ENCODE results near the gene KIDINS220.
"Not testable (repeated sequence)": the region's sequence is repeated elsewhere in the genome, so short reads cannot be mapped to it uniquely, and the experiment has no call there.

KIDINS220 gene

DNA sequence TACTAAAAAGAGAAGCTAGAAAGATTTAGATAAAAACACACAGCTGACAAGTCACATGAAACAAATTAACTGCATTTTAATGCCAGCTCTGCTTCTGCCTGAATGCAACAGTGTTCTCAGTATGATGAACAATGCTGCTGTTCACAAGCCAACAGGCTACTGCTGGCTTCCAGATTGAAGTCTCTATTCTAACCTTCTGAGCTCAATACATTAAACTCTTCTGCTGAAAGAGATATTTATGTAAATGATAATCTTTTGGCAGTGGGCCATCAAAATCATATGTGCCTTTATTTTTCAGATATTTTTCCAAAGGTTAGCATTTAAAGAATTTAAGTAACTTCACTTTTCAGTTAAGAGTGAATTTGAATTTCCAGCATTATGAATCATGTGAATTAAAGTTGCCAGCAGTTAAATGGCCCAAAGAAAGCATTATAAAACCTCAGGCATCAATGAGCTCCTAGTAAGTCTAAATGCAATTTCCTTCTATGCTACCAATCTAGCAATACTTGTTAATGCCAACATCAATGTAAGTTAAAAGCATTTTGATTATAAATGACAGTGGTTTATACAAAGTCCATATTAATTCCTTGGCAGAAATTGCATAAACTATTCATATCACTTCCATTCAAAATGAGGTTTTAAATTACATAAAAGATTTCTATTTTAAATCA lies 83.2 kb downstream of the KIDINS220 start:
- DNase-seq (ENCODE audit: low spot score) = no peak

DNA sequence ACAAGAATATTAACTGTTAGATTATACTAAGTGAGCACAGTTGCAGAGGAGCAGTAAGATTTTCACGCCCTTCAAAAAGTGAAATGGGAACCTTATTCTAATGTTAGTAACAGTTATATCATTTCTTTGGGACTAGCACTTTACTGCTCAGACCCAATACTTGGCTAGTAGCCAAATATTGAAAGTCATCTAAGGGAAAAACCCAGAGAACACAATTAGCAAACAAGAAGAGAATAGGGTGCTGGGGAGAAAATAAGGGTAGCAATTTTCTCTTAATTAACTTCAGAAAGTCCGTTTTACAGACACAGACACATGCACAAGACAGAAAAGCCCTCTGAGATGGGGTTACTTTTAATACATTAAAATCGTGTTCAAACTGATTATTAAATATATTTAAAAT lies 83.8 kb downstream of the KIDINS220 start:
- no peak for DNase-seq (ENCODE audit: low spot score)

DNA sequence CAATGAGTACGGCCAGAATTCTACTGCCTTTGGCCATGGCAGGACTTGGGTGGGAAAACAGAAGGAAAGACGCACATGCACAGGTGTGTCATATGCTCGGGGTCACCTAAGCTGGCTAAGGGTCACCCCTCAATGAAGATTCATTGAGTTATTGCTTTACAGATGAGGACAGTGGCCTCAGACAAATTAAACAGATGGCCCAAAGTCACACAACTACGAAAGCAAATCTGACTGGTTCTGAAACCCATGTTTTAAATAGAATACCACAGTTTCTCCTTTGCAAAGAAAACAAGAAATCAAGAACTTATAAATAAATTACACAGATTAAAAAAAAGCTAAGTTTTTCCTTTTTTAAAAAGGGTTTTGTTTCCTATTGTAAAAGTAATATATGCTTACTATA lies 85.0 kb downstream of the KIDINS220 start:
- DNase-seq (ENCODE audit: low spot score) = no peak

DNA sequence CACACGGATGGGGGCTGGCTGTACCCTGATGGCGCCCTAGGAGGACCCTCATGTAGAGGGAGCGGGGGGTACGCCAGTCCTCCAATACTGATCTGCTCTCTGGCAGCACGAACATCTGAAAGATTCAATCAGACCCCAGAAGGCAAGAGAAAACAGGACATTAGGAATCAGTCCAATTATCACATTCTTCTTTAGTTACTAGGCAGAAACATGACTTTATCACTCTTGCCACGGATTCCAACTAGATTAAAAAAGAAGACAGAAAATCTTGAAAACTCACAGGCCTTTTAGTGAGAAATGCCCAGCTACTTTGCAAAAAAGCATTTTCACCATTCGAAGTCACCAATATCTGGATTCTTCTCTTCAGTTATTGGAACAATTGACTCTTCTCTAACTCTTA lies 87.2 kb downstream of the KIDINS220 start:
- DNase-seq (ENCODE audit: low spot score) = no peak

DNA sequence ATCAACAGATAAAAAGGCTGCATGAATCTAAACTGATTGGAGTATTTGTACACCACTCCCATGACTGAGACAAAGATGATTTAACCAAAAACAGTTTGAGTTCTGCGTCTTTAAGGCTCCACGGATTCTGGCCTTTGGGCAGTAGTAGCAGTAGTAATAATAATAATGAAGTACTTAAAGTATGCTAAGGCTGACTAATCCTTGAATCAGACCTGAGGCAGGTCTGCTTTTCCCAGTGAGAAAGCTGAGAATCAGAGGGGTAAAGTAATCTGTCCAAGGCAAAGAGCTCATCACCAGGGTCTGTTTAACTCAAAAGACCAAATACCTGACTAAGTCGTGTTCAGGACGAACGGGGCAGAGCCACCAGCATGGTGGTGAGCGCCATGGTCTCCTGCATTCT lies 94.2 kb downstream of the KIDINS220 start:
- DNase-seq (ENCODE audit: low spot score) = no peak

DNA sequence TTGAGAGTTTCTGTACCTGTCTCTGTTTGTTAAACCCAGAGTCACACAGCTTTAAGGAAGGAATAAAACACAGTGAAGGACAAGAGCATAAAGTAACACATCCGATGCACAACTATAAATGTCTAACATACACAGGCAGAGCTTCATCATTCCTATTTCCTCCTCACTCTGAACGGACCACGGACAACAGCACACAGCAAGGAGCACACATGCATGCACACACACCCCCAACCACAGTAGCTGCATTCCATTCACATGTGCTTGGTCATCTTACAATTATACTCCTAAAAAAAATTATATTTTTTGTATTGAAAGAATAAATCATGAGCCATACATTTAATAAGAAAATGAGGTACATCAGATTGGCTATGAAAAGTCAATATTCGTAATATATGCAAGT lies 97.3 kb downstream of the KIDINS220 start:
- DNase-seq (ENCODE audit: low spot score) = no peak

DNA sequence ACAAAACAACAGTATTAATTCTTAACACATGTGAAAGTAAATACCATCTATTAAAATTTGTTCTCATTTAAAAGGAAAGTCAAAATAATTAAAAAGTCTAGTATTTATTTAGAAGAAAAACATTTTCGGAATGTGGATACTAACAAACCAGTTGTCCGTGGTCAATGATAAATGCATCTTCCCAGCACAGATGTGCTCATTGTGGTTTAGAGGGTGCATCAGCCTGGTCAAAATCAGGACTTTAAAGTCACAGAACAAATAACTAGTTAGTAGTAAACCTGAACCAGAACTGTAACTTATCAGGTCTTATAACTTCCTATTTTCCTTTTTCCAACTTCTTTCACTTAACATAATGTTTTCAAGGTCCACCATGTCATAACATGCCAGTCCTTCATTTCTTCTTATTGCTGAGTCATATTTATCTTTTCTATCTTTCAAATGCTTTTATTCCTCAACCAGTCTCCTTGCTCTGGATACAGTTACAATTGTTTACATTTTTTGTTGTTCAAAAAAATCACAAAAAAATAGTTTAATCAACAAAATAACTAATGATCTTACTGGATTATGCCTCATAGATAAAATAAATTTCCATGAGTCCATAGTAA lies 99.7 kb downstream of the KIDINS220 start:
- DNase-seq (ENCODE audit: low spot score) = no peak

DNA sequence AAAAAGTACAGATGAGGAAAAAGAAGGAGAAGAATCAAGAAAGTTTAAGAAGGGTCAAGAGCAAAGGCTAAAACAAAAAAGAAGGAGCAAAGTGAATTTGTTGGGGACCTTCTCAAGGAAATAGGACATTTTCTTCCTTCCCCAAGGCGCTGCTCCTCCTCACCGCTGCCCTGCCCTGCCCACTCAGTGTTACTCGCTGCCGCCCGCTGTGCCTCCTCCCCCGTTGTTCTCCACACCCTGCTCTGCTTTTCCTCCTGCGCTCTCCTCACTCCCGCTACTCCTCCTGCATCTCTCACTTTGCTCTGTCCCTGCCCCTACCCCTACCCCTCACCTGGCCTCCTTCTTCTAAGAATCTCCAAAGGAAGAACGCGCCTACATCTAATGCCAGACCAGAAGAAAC lies 104.8 kb downstream of the KIDINS220 start:
- no peak for DNase-seq (ENCODE audit: low spot score)

DNA sequence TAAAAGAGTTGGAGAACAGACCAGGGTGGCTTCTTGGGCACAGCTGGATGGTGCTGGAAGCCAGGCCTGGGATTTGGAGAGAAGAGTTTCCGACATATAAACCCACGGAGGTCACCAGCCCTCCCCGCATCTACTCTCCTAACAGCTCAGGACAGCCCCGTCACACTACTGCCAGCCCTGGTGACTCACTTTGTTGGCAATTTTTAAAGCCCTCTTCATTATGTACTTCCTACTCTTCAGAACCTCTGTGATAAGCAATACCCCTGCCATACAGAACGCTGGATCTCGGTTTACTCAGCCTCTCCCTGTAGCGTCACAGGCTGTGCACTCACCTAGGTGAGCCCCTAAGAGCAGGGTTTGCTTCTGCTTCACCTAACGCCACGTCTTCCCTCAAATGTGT lies 107.5 kb downstream of the KIDINS220 start:
- DNase-seq (ENCODE audit: low spot score) = no peak

DNA sequence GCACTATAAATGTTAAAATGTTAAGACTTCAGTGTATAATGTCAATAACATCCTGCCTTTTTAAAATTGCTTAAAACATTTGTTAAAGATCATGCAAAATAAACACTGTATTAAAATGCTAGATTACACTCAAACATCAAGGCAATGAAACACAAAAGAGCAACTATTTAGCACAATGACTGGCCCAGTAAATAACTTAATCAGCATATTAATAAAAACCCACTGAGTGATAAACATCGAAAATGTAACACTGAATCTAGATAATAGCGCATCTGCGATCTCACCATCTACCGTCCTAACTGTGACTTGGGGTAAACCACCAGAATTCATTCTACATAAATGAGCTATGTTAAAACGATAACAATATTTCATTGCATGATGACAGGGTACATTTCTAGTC lies 108.3 kb downstream of the KIDINS220 start:
- not testable (repeated sequence) for DNase-seq (ENCODE audit: low spot score)

DNA sequence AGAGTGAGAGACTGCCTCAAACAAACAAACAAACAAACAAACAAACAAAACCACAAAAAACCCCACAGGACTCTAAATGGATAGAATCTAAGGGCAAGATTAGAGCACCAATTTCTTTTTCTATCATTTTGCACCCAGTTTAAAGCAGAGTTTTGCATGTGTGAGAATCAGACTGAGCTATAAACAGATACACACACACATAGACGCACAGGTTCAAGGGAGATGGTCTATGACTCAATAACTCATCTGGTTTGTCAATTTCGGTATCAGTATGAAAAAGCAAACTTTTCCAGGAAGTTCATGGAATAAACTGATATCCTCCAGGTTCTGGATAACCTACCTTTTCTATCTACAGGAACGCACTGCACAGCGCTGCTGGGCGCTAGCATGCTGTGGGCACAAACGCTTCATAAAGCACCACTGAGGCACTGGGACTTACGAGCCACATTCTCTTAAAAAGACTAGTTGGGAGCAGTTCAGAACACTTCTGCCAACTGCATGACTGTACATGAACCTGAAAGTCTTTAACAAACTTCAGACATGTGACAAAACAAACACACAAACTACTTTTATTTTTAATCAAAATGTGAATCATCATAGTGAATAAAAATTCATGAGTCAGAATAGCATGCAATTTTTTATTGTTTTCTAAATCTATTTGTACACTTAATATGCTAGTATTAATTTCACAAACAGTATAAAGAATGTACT lies 109.0 kb downstream of the KIDINS220 start:
- no peak for DNase-seq (ENCODE audit: low spot score)

DNA sequence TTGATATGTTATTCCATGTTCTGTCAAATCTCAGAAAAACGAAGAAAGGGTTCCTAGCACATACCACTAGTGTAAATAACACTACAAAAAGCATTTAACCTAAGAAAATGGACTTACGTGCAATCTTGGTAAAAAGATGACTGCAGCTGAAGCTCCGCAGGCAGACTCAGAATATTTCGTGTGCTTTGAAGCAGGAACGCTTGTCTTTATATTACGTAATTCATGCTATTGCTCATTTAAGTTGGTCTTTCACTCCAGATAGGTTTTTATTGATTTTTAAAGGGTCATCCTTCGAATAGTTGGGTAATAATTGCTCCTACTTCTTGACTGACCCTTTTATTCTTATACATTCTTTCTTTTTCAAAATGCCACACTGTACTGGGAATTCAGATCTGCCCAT lies 111.6 kb downstream of the KIDINS220 start:
- DNase-seq (ENCODE audit: low spot score) = no peak

DNA sequence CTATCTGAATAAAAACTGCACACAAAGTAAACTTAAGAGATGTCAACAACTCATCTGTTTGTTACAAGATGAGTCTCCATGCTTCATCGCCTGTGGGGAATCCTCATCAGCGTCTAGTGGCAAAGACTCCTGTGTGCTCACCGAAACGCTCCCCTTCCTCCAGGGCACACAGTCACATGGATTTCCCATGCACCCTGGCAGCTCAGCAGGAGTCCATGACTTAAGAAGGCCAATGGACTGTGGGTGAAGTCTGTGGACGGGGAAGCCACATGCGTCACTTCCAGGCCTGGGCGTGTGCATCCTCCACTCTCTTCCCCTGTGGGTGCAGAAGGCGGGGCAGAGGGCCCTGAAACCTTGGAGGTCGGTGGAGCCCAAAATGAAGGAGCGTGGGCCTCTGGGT lies 114.4 kb downstream of the KIDINS220 start:
- DNase-seq (ENCODE audit: low spot score) = no peak

DNA sequence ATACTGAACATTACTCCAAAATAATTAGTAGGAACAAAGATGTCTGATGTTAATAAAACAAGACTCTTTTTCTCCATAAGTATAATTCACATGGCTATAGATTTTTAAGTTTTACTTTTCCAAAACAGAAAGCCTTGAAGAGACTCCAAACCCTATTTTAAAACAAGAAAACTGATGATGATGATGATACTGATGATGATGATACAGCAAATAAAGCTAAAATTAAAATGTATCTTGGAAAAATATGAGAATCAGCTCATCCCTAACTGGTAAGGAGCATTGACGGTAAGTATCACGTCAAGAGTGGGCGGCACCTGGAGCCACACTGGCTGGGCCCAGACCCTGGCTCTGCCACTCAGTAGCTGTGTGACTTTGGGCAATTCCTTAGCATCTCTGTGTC lies 116.0 kb downstream of the KIDINS220 start:
- DNase-seq (ENCODE audit: low spot score) = no peak

DNA sequence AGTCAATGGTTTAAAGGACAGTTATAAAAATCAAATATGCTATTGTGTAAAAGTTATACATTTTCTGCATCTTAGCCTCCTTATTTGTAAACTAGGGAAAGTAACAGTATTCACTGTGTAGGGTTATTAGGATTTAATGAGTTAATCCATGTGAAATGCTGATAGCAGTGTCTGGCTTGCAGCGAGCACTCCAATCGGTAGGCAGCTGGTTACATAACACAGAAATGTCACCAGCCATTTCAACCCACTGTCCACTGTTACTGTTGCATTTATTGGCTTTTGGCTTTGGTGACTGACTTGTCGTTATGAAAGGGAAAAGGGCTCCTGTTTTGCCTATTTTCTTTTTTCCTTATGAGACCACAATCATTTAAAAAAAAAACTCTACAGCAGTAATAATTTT lies 116.7 kb downstream of the KIDINS220 start:
- DNase-seq (ENCODE audit: low spot score) = no peak

DNA sequence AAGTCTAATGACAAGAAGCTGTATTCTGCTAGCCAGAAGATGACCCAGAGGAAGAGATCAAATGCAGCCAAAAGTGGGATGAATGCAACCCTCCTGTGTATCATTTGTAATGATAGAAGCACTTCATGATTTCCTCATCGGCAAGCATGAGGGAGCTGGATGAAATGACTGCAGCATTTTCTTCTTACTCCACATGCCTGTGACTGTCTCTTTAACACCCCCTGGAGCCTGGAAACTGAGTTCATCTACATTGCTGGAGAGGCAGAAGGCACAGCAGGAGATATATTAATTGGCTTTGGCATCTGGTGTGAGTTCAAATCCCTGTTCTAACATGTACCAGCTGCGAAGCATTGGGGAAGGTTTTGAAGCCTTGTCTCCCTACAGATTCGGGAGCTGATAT lies 117.9 kb downstream of the KIDINS220 start:
- no peak for DNase-seq (ENCODE audit: low spot score)

DNA sequence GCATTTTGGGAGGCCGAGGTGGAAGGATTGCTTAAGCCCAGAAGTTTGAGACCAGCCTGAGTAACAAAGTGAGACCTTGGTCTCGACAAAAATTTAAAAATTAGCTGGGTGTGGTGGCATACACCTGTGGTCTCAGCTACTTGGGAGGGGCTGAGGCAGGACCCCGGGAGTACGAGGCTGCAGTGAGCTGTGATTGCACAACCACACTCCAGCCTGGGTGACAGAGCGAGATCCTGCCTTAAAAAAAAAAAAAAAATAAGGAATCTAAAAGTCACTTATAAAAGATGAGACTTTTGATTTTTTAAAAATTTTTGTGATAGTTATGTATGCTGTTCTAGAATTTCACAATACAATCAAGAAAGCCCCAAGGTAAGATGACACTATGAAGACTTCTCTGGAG lies 122.4 kb downstream of the KIDINS220 start:
- no peak for DNase-seq (ENCODE audit: low spot score)

DNA sequence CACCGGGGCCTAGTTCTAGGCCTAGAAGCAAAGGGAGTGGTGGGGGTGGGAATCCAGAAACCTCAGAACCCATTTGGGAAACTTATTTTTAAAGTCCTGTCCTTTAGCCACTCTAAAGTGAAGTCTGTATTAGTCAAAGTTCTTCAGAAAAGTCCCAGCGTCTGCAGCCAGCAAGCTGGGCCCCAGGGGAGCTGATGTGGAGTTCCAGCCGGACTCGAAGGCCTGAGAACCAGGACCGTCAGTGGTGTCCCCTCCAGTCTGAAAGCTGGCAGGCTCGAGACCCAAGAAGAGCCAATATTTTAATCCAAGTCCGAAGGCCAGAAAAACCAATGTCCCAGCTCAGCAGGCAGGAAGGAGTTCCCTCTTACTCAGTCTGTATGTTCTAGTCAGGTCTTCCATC lies 123.1 kb downstream of the KIDINS220 start:
- no peak for DNase-seq (ENCODE audit: low spot score)

DNA sequence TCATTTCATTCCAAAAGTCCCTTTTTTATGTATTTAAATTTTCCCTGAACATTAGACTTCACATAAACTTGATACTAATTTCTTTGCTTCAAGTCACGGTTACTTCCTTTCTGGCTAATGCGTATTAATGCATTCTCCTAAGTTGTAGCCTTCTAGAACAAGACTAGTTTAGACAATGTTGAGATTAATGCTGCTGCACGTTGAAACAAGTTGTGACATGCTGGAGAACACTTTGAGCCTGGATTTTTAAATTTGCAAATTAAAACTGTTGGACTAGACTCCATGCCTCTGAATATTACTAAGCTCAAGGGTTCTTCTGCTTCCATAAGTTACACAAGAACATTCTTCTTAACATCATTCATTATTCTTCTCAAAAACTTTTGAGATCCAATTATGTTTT lies 126.5 kb downstream of the KIDINS220 start:
- no peak for DNase-seq (ENCODE audit: low spot score)

DNA sequence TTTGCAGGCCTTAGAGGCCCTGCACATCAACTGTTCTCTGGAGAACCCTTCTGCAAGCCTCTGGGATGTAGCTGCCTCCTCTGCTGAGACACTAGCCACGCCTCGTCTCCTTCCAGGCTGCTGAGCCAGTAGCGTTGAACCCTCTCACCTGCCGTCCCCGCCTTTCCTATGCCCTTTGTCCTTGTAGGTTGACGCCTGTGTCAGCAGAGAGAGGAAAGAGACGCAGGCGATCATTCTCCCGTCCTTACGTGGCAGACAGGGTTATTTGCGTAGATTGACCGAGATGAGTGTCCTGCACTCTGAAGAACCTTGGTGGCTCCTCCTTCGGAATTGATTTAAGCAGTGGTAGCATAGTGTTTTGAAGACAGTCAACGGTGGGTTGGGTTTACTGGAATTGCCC lies 127.8 kb downstream of the KIDINS220 start:
- DNase-seq (ENCODE audit: low spot score) = no peak

DNA sequence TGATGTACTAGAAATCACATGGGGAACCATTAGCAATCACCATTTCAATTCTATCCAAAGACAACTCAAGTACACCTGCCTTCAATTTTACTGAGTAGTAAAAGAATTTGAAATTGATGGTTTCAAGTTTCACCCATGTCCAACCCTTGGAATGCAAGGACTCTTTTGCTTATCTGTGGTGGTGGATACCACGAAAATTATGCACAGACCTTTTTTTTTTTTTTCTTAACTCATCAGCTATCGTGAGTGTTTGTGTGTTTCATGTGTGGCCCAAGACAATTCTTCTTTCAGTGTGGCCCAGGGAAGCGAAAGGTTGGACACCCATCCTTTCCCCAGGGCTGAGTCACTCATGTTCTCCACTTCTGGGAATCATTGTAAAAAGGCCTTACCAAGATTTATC lies 132.5 kb downstream of the KIDINS220 start:
- no peak for DNase-seq (ENCODE audit: low spot score)

DNA sequence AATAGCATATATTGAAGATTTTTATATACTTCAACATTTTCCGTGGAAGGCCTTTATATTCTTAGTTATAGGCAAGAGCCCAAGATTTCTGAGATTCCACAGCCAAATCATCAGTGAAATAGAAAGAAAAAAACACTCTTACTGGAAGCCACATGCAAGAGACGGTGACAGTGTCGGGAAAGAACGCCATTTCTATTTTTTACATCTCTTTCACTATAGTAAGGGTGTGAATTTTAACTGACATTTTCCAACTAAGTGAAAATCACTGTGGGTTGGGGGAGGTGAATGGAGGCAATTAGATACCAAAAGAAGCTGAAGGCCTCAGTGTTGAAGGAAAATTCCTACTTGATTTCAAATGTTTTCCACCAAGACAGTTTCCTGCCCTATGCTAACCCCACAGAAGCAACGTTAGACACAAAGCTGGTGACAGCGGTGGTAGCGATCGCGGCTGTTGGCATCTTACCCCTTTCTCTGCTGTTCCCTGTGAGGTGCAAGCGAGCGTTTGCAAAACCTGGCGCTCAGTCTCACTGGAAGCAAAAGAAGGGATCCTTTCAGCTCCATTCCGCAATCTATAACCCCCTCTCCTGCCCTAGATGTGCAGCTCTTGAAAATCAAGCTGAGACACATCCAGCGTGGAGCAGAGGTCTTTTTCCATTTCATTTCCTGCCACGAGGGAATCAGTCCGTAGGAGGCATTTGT lies 135.6 kb downstream of the KIDINS220 start:
- no peak for DNase-seq (ENCODE audit: low spot score)

DNA sequence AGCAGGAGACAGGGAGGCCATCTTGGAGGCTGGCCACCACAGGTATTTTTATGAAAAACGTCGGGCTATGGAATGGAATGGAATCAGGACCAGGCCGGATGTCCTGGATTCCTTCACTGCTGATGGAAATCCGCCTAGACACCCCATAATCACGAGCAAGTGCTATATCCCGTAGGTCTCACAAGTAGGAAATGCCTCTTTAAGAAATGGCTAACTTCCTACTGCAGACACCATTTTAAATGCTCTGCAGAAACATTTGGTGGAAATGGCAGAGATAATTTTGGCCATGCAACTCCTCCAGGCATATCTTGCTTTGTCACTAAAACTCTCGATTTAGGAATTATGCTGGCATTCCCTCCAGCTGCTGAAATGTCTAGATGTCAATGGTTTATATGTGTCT lies 137.6 kb downstream of the KIDINS220 start:
- DNase-seq (ENCODE audit: low spot score) = no peak

Measured in CD4-positive, alpha-beta T cell treated with Interleukin-2 at 100 ng/mL for 4 hours (primary cell).